Measurements from ENCODE around the gene LGR6.
"Not testable (repeated sequence)": the region's sequence is repeated elsewhere in the genome, so short reads cannot be mapped to it uniquely, and the experiment has no call there.

Gene LGR6

DNA sequence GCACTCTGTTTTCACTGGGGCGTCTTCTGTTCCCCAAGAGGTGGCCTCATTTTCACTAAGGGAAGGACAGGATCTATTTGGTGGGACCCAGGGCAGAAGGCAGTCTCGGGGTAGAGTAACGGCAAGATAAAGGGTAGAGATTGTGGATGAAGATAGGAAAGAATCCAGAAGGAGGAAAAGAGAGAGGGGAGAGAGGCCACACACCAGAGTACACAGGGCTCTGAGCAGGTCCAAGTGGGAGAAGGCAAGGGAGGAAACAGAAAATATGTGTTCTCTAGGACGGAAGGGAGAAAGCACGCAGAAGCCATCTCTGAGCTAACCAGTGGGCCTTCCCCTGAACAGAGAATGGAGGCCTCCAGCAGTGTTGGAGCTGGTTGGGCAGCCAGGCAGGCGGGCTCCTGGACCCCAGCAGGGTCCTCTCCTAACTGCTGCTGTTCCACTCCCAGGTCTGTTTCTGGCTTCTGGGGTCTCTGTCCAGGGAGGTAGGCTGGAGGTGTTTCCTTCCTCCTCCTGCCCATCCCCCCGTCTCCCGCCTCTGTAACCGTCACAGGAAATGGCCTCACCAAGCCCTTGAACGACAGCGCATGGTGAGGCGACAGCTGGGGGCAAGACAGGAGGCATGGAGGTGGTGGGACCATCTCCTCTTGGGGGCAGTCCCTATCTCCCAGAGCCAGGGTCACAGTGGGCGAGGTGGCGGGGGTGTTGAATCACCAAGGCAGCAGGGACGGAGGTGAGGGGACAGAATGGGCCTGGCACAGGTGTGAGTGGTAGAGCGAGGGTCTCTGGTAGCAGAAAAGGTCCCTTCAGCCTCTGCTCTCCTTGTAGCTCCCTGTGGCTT lies 33.8 kb upstream of the LGR6 start:
- DNase-seq: no peak

DNA sequence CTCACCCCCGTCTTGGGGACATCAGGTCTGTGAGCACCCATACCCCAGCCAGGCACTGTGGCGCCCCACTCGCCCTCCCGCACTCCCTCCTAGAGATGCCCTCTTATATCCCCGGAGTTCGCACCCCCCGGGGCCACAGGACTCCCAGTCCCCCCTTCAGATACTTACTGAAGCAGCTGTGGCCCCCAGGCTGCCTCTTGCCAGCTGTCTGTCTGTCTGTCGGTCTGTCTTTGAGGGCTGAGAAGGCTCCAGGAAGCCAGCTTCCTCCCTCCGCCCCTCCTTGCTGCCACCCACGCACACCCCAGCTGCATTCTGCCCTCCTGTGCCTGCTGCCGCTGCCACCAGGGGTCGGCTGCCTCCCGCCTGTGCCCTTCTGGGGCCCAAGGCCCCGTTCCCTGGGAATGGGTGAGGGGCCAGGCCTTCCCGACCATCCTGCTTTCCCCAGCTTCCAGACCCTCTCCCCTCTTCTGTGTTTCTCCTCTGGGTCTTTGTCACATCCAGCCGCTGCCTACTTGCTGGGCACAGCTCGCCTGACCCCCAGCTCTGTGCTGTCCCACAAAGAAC lies 33.1 kb upstream of the LGR6 start, which contains the start of gene PTPN7:
PTPN7 (minus strand) TSS at position 226 of the 564 bp plus-strand sequence. CDS start 1,200 bp downstream, outside the sequence.
- no peak for DNase-seq

GRCh38 chr1:202161151-202162046 lies 32.2 kb upstream of the LGR6 start:
- DNase-seq: no peak

DNA sequence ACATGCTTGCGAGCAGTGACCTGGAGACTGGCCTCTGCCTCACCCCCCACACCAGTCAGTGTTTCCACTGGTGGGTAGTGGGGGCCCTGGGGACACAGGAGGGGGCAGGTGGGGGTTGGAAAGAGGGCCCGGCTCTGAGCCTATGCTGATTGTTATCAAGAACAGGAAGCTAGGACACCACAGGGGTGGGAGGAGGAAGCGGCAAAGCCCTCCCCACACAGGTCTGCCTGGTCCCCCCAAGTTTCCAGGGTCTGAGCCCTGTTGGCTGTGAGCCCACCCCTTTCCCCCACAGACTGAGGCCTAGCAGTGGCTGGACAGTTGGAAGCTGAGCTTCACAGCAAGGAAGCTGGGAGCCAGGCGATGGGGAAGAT lies 31.6 kb upstream of the LGR6 start:
- no peak for DNase-seq

- no peak for DNase-seq
Observed at GRCh38 chr1:202162418-202163280, 30.9 kb upstream of the LGR6 start.

GRCh38 chr1:202163281-202164270 lies 30.0 kb upstream of the LGR6 start:
- DNase-seq: no peak

DNA sequence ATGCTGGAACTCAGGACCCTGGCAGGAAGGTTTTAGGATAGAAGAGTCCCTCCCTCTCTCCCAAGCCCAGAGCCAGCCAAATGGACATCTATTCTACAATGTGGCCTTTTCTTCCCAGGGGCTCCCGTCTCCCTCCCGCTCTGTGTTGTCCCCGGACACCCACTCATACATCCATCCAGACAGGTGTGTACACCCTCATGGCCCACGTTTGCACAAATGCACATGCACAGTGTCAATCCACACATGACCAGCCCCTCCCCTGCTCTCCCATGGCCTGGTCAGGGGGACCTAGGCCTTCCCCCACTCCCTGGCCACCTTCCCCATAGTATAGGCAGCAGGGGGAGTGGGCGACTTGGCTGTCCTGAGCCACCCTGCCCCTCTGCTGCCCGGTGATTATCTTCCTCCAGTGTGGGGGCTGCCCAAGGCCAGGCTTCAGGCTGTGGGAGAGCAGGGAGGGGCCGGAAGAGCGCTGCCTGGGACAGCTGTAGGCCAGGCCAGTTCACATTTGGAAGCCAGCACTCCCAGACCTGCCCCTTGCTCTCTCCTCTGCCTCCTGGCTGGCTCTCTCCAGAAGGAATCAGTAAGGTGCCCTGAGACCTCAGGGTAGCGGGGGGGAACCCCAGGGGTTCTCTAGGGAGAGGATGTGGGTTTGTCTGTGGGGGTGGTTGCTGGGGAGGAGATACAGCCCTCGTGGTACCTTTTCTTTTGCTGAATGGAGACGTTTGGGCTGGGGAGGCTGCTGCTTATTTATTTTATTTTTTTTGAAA lies 29.1 kb upstream of the LGR6 start:
- DNase-seq: no peak

GRCh38 chr1:202165267-202165941 lies 28.2 kb upstream of the LGR6 start:
- DNase-seq: no peak

DNA sequence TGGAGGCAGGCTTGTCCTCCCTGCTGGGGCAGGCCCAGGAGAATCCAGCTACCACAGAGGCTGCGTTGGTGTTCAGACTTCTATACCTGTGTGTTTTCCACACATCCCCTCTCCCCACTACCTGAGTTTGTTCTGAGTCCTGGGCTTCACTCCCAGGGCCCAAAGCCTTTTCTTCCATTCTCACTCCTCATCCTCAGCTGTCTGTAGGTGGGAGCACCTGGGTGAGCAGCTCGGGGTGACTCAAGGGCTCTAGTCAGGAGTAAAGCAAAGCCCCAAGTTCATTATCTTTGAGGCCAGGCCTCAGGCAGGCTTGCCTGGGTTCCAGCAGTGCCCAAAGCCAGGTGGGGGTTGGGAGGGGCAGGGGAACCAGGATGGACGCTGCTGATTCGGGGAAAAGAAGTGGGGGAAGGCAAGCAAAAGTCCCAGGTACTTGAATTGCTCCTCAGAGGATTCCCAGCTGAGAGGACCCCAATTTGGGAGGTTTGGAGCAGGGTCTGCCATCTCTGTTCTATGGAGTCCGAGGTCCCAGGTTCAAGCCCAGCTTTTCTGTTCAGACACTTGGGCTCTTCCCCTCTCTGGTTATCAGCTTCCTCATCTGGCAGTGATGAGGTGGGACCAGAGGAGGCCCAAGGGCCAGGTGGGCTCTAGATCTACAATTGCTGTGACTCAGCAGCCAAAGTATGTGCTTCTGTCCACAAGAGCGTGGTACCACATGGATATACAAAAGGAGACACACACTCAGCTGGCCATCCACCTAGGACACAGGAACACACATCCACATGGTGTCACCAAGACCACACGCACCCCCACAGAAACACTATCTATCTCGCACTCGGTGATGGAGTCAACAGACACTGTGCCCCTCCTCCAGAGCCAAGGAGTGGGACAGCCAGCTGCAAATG lies 27.4 kb upstream of the LGR6 start:
- DNase-seq: no peak

- not testable (repeated sequence) for DNase-seq
Observed at GRCh38 chr1:202167054-202167453, 26.5 kb upstream of the LGR6 start.

- no peak for DNase-seq
Observed at GRCh38 chr1:202167708-202168415, 25.7 kb upstream of the LGR6 start.

- no peak for DNase-seq
Observed at GRCh38 chr1:202168861-202169260, 24.7 kb upstream of the LGR6 start.

DNA sequence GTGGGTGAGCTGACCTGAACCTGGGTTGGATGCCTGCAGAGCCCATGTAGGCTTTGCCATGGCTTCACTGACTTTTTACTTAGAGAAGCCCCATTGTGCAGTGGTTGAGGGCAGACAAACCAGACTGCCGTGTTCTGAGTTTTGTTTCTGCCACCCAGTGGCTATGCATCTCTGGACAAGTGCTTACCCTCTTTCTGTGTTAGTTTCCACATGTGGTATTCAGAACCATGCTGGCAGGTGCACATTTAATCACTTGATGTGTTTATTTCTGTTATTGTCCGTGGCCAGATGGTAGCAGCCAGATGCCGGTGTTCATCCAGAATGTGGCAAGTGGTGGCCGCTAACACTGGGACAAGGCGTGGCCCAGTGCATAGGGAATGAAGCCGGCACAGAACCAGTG lies 22.9 kb upstream of the LGR6 start:
- DNase-seq: peak; percentile 8

- no peak for DNase-seq
Observed at GRCh38 chr1:202171292-202172014, 22.1 kb upstream of the LGR6 start.

GRCh38 chr1:202172015-202172355 lies 21.6 kb upstream of the LGR6 start:
- no peak for DNase-seq

DNA sequence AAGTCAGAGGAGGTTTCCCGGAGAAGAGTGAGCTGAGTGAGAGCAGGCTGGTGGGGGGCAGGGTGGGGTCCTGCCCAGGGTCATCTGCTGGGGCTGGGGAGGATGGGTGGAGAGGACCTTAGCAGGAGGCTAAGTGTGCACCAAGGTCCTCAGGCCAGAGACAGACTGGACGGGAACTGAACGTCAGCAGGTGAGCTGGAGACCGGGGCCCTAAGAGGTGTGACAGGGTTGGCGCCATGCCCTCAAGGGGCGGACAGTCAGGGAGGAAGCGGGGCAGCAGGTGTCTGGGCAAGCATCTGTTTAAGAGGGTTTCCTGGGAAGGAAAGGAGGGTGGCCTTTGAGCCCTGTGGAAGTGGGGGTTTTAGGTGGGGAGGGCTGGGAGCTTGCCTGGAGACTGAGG lies 19.6 kb upstream of the LGR6 start:
- DNase-seq: no peak

All from NCI-H526 treated with DMSO at 0.1 percent for 48 hours (cell line).